RWPE1 (cell line): ENCODE measurements around the gene EIF2S3.

Experiments
- CTCF ChIA-PET: fragments of 350-600 bp; sonication (Branson Sonifier 250); formaldehyde crosslinking; extraction: SDS; loops from one replicate; lab custom pipeline; 2021; lab: Yijun Ruan, JAX
- POLR2A ChIA-PET: fragments of 400-600 bp; formaldehyde crosslinking; extraction: SDS; loops from one replicate; lab custom pipeline; 2020; ENCODE audit warnings: antibody characterized with exemption; ENCODE audit not compliant: low non-redundant PET; lab: Yijun Ruan, JAX
- DNase-seq: peaks from one replicate; pipeline ENCODE4 v3.0.0; 2012; ENCODE audit warnings: low spot score
- H3K27ac ChIP-seq: fragments of 450-650 bp; 2 replicates; pipeline ENCODE4 v1.5.1; 2017
- TF ChIP-seq, protein P1 (sequence below): fragments of 450-650 bp; conservative IDR thresholded peaks from 2 replicates; pipeline ENCODE4 v1.5.1; 2017; ENCODE audit warnings: low read depth, mild to moderate bottlenecking

EIF2S3 gene

DNA sequence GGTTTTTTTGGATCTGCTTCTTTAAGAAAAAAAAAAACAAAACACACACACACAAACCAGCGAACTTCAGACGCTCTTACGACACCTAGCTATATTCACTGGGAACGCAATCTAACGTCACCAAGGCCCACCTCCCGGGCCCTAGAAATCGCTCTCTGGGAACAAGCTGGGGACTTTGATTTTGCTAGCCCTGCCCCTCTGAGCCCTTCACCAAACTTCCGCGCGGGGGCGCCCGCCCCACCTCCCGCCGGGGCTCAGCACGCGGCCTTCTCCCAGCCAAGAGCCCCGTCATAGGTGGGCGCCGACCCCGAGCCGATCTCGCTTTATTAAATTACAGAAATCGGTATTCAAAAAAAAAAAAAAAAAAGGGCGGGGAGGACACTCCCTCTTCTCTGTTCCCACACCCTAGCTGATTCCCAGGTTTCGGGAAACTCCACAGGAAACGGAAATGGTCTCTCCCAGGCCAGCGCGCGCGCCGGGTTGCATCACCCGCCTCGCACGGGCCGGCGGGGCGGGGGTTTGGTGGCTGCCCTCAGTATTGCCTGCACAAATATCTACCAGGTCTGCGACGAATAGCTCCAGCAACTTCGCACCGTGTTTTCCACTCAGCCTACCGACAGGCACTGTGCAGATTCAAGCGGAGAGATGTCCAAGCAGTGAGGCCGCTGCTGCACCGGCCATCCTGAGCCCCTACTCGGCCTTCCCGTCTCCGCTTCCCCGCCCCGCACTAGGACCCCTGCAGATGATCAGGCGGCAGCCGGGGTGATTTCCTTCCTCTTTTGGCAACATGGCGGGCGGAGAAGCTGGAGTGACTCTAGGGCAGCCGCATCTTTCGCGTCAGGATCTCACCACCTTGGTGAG lies at the start of gene EIF2S3:
Gene EIF2S3, plus strand, starts transcription at position 775 of the 861 bp plus-strand sequence. Its CDS starts 13 bp downstream, at position 788.
- TF ChIP-seq, protein P1, sequence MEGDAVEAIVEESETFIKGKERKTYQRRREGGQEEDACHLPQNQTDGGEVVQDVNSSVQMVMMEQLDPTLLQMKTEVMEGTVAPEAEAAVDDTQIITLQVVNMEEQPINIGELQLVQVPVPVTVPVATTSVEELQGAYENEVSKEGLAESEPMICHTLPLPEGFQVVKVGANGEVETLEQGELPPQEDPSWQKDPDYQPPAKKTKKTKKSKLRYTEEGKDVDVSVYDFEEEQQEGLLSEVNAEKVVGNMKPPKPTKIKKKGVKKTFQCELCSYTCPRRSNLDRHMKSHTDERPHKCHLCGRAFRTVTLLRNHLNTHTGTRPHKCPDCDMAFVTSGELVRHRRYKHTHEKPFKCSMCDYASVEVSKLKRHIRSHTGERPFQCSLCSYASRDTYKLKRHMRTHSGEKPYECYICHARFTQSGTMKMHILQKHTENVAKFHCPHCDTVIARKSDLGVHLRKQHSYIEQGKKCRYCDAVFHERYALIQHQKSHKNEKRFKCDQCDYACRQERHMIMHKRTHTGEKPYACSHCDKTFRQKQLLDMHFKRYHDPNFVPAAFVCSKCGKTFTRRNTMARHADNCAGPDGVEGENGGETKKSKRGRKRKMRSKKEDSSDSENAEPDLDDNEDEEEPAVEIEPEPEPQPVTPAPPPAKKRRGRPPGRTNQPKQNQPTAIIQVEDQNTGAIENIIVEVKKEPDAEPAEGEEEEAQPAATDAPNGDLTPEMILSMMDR = peak; percentile 72
- POLR2A ChIA-PET = interaction anchor here (0.7 to 1.8 kb wide), 3 partner anchors 29 to 147 kb away, joined by 3 to 14 read pairs (median 5); no protein-coding TSS in a partner anchor
- CTCF ChIA-PET = interaction anchor here (0.6 to 2.2 kb wide), 4 partner anchors 13 to 148 kb away, joined by 3 to 8 read pairs (median 4); no protein-coding TSS in a partner anchor
- peak; percentile 81 for DNase-seq
- H3K27ac ChIP-seq = peak within 1 kb of the TSS; percentile 92

DNA sequence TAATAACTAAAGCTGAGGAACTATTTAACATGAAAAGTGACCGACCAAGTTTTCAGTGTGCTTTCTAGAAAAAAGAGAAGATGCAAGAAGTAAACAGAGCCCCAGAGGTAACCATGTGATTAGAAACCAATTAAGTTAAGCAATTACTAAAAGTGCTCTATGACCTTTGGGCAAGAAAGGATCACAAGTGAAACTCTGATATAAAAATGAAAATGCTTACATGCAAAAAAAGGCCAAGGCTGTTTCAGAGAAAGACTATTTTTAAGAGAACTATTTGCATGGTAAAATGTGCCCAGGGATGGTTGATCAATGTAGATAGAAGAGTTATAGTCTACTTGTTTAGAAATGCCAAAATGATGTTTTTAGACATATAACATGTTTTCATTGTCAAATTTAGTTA lies 49.7 kb upstream of the EIF2S3 start:
- no peak overlapping the region for H3K27ac ChIP-seq
- ChIA-PET CTCF (no interaction called here), POLR2A (no interaction called here)
- no peak for DNase-seq
- TF ChIP-seq, protein P1 = no peak

DNA sequence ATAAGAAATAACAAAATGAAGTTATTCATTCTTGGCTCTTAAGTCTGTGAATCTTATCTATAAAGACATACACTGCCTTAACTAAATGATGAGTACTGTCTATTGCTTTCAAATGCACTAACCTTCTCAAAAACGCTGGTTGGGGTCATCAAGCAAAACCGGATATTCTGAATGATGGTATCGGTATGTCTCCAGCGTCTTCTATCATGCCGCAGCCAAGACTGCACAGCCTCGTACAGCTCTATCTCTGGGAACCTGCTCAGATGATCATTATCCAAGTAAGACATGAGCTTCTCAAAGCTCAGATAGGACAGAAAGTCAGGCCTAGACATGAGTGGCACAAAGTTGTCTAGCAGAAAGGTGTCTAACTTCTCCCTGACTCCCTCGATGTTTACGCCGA lies 48.9 kb upstream of the EIF2S3 start:
- H3K27ac ChIP-seq = no peak overlapping the region
- no peak for DNase-seq
- POLR2A ChIA-PET = no interaction called here
- TF ChIP-seq, protein P1 = no peak
- CTCF ChIA-PET = interaction anchor here (0.7 kb wide), 1 partner anchor 312 kb away, joined by 3 read pairs; no protein-coding TSS in a partner anchor

DNA sequence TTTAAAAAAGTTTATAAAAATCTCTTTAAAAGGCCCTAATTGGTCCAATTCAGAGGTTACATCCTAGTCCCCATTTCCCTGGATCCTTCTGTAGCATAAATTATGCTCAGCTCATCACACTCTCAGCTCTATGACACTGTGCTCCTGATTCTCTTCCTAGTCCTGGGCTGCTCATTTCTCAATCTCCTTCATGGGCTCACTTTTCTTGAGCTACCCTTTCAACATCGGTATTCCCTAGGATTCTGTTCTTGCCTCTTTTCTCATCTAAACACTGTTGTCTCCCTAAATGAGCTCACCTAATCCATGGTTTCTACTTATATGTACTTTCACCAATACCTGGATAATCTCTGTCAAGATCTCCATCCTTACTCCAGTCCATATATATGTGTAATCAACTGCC lies 42.5 kb upstream of the EIF2S3 start:
- ChIA-PET POLR2A (interaction anchor here (0.6 kb wide), 1 partner anchor 43 kb away, joined by 3 read pairs; the partner anchor contains the start of gene EIF2S3), CTCF (interaction anchor here (1.0 kb wide), 1 partner anchor 10 kb away, joined by 4 read pairs; no protein-coding TSS in a partner anchor)
- TF ChIP-seq, protein P1 = no peak
- DNase-seq = no peak
- H3K27ac ChIP-seq = no peak overlapping the region

DNA sequence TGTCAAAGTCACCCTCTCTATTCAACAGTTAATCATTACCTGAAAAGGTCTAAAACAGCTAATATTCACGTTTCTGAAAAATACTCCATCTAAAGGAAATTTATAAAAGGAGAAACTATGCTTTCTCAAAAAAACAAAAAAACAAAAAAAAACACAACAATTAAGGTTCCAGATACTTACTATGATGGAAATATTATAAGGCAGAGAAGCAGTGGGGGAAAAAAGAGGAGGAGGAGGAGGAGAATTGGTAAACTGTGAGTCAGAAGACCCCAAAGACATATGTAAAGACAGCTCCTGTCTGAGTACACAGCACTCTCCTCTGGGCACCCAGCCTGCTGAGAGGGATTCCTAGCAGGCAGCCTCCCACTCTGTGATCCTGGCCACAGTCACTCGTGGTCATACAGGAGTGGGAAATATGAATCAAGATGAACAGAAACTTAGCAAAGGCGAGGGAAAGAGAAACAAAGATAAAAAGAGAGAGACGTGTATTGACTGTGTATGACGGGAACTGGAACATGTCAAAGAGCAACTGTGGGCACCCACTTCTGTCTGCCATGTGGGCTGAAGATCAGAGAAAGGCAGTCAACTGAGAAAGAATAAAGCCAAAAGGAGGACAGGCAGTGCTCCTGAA lies 40.3 kb upstream of the EIF2S3 start:
- CTCF ChIA-PET = interaction anchor here (0.6 to 0.7 kb wide), 2 partner anchors 51 to 1121 kb away, joined by 3 to 6 read pairs; no protein-coding TSS in a partner anchor
- no peak for DNase-seq
- no peak overlapping the region for H3K27ac ChIP-seq

More for the DNA sequence above, 40.3 kb upstream of the EIF2S3 start:
- POLR2A ChIA-PET = interaction anchor here (0.5 kb wide), 1 partner anchor 127 kb away, joined by 3 read pairs; no protein-coding TSS in a partner anchor
- TF ChIP-seq, protein P1 = no peak
